SH-SY5Y (cell line): Measurements from ENCODE around the gene SLC25A41.

ENCODE experiments used
- GATA2 ChIP-seq: IDR thresholded peaks from 2 replicates; pipeline ENCODE4 v1.6.1; 2011; ENCODE audit warnings: mild to moderate bottlenecking, low read depth, low read length
- GATA3 ChIP-seq: IDR thresholded peaks from 2 replicates; pipeline ENCODE4 v1.6.1; 2011; ENCODE audit warnings: low read depth, mild to moderate bottlenecking, low read length, moderate library complexity

GRCh38 chr19:6406401-6406800, 27.2 kb downstream of the SLC25A41 start:
- TF ChIP-seq GATA2 (no peak), GATA3 (no peak)
